ENCODE data around the gene SMYD3. TPM values are rescaled to one million over a fixed set of nuclear protein-coding genes. Genes with fewer than 3 reads are reported as not detected.

SMYD3 gene
- total RNA-seq, 2 experiments from 2014 or later, result 17.1 TPM

GRCh38 chr1:246141306-246141705 lies 365.8 kb downstream of the SMYD3 start:
- H3K4me1 Mint-ChIP-seq, result no peaks in the 10 kb centered on the region
- no peak overlapping the region for H3K27ac Mint-ChIP-seq
- H3K27me3 Mint-ChIP-seq, result no peaks in the 10 kb centered on the region
- no peak overlapping the region for H3K4me3 Mint-ChIP-seq
- ChIA-PET POLR2A (no interaction called here), CTCF (no interaction called here)
- H3K36me3 Mint-ChIP-seq (ENCODE audit: low read depth), result peaks cover 2% of the 10 kb centered on the region
- no peak for DNase-seq
- peaks cover 2% of the 10 kb centered on the region for H3K9me3 Mint-ChIP-seq

GRCh38 chr1:246139745-246140182 lies 367.3 kb downstream of the SMYD3 start:
- Mint-ChIP-seq H3K36me3 (ENCODE audit: low read depth) (no peaks in the 10 kb centered on the region), H3K9me3 (no peaks in the 10 kb centered on the region), H3K4me3 (no peak overlapping the region), H3K27me3 (no peaks in the 10 kb centered on the region), H3K4me1 (no peaks in the 10 kb centered on the region), H3K27ac (no peak overlapping the region)
- CTCF ChIA-PET, result interaction anchor here (1.0 kb wide), 1 partner anchor 11 kb away, joined by 3 read pairs; no protein-coding TSS in a partner anchor
- no peak for DNase-seq
- POLR2A ChIA-PET, result no interaction called here

- H3K36me3 Mint-ChIP-seq (ENCODE audit: low read depth), result no peaks in the 10 kb centered on the region
- no peak overlapping the region for H3K4me3 Mint-ChIP-seq
- no peaks in the 10 kb centered on the region for H3K4me1 Mint-ChIP-seq
- no peaks in the 10 kb centered on the region for H3K9me3 Mint-ChIP-seq
- no peak for DNase-seq
- ChIA-PET POLR2A (no interaction called here), CTCF (interaction anchor here (0.7 kb wide), 1 partner anchor 14 kb away, joined by 3 read pairs; no protein-coding TSS in a partner anchor)
- no peaks in the 10 kb centered on the region for H3K27me3 Mint-ChIP-seq
- H3K27ac Mint-ChIP-seq, result no peak overlapping the region
Measured at GRCh38 chr1:246138781-246139180, 368.3 kb downstream of the SMYD3 start.

GRCh38 chr1:246136477-246136876 lies 370.6 kb downstream of the SMYD3 start:
- no peaks in the 10 kb centered on the region for H3K4me1 Mint-ChIP-seq
- H3K27me3 Mint-ChIP-seq, result no peaks in the 10 kb centered on the region
- POLR2A ChIA-PET, result no interaction called here
- H3K9me3 Mint-ChIP-seq, result no peaks in the 10 kb centered on the region
- CTCF ChIA-PET, result no interaction called here
- DNase-seq, result no peak
- H3K36me3 Mint-ChIP-seq (ENCODE audit: low read depth), result no peaks in the 10 kb centered on the region
- H3K4me3 Mint-ChIP-seq, result no peak overlapping the region
- no peak overlapping the region for H3K27ac Mint-ChIP-seq

- H3K27me3 Mint-ChIP-seq, result no peaks in the 10 kb centered on the region
- H3K27ac Mint-ChIP-seq, result no peak overlapping the region
- ChIA-PET POLR2A (no interaction called here), CTCF (interaction anchor here (0.6 to 1.3 kb wide), 3 partner anchors 8 to 11 kb away, joined by 3 to 7 read pairs (median 4); no protein-coding TSS in a partner anchor)
- no peak overlapping the region for H3K4me3 Mint-ChIP-seq
- no peak for DNase-seq
- no peaks in the 10 kb centered on the region for H3K4me1 Mint-ChIP-seq
- H3K36me3 Mint-ChIP-seq (ENCODE audit: low read depth), result no peaks in the 10 kb centered on the region
- H3K9me3 Mint-ChIP-seq, result no peaks in the 10 kb centered on the region
Measured at GRCh38 chr1:246134789-246135188, 372.3 kb downstream of the SMYD3 start.

GRCh38 chr1:246131095-246131494 lies 376.0 kb downstream of the SMYD3 start:
- Mint-ChIP-seq H3K27me3 (no peaks in the 10 kb centered on the region), H3K27ac (no peak overlapping the region), H3K9me3 (no peaks in the 10 kb centered on the region), H3K36me3 (ENCODE audit: low read depth) (no peaks in the 10 kb centered on the region), H3K4me1 (no peaks in the 10 kb centered on the region), H3K4me3 (no peak overlapping the region)
- ChIA-PET CTCF (no interaction called here), POLR2A (no interaction called here)
- no peak for DNase-seq

GRCh38 chr1:246128494-246129069 lies 378.5 kb downstream of the SMYD3 start:
- no peak overlapping the region for H3K4me3 Mint-ChIP-seq
- H3K4me1 Mint-ChIP-seq, result no peaks in the 10 kb centered on the region
- CTCF ChIA-PET, result interaction anchor here (1.2 kb wide), 1 partner anchor 11 kb away, joined by 3 read pairs; no protein-coding TSS in a partner anchor
- POLR2A ChIA-PET, result no interaction called here
- H3K27me3 Mint-ChIP-seq, result no peaks in the 10 kb centered on the region
- no peak for DNase-seq
- H3K36me3 Mint-ChIP-seq (ENCODE audit: low read depth), result no peaks in the 10 kb centered on the region
- H3K9me3 Mint-ChIP-seq, result no peaks in the 10 kb centered on the region
- no peak overlapping the region for H3K27ac Mint-ChIP-seq

GRCh38 chr1:246126580-246126979 lies 380.5 kb downstream of the SMYD3 start:
- no peaks in the 10 kb centered on the region for H3K4me1 Mint-ChIP-seq
- H3K4me3 Mint-ChIP-seq, result no peak overlapping the region
- H3K27me3 Mint-ChIP-seq, result no peaks in the 10 kb centered on the region
- ChIA-PET POLR2A (interaction anchor here (0.7 kb wide), 1 partner anchor 969 kb away, joined by 3 read pairs; no protein-coding TSS in a partner anchor), CTCF (interaction anchor here (1.2 kb wide), 1 partner anchor 8 kb away, joined by 7 read pairs; no protein-coding TSS in a partner anchor)
- no peaks in the 10 kb centered on the region for H3K9me3 Mint-ChIP-seq
- H3K36me3 Mint-ChIP-seq (ENCODE audit: low read depth), result no peaks in the 10 kb centered on the region
- H3K27ac Mint-ChIP-seq, result no peak overlapping the region
- DNase-seq, result no peak

- CTCF ChIA-PET, result interaction anchor here (0.5 kb wide), 1 partner anchor 495 kb away, joined by 3 read pairs; no protein-coding TSS in a partner anchor
- Mint-ChIP-seq H3K27ac (no peak overlapping the region), H3K36me3 (ENCODE audit: low read depth) (no peaks in the 10 kb centered on the region), H3K4me3 (no peak overlapping the region), H3K4me1 (peaks cover 10% of the 10 kb centered on the region), H3K27me3 (no peaks in the 10 kb centered on the region), H3K9me3 (no peaks in the 10 kb centered on the region)
- POLR2A ChIA-PET, result no interaction called here
- no peak for DNase-seq
Measured at GRCh38 chr1:246122071-246122470, 385.0 kb downstream of the SMYD3 start.

- DNase-seq, result no peak
- no peak overlapping the region for H3K27ac Mint-ChIP-seq
- no peaks in the 10 kb centered on the region for H3K27me3 Mint-ChIP-seq
- CTCF ChIA-PET, result interaction anchor here (0.5 kb wide), 1 partner anchor 8 kb away, joined by 5 read pairs; no protein-coding TSS in a partner anchor
- POLR2A ChIA-PET, result no interaction called here
- H3K36me3 Mint-ChIP-seq (ENCODE audit: low read depth), result no peaks in the 10 kb centered on the region
- H3K9me3 Mint-ChIP-seq, result no peaks in the 10 kb centered on the region
- no peak overlapping the region for H3K4me3 Mint-ChIP-seq
- peaks cover 13% of the 10 kb centered on the region for H3K4me1 Mint-ChIP-seq
Measured at GRCh38 chr1:246121533-246121932, 385.5 kb downstream of the SMYD3 start.

- POLR2A ChIA-PET, result no interaction called here
- Mint-ChIP-seq H3K4me1 (peaks cover 31% of the 10 kb centered on the region), H3K4me3 (peak overlapping the region; percentile 60), H3K27me3 (no peaks in the 10 kb centered on the region), H3K27ac (peak overlapping the region; percentile 89), H3K36me3 (ENCODE audit: low read depth) (no peaks in the 10 kb centered on the region), H3K9me3 (no peaks in the 10 kb centered on the region)
- CTCF ChIA-PET, result no interaction called here
- DNase-seq, result peak; percentile 54
Measured at GRCh38 chr1:246117066-246117791, 389.9 kb downstream of the SMYD3 start.

GRCh38 chr1:246114369-246114768 lies 392.7 kb downstream of the SMYD3 start:
- CTCF ChIA-PET, result no interaction called here

GRCh38 chr1:246113555-246114095 lies 393.5 kb downstream of the SMYD3 start:
- CTCF ChIA-PET, result no interaction called here
- Mint-ChIP-seq H3K9me3 (no peaks in the 10 kb centered on the region), H3K27me3 (no peaks in the 10 kb centered on the region), H3K4me3 (no peak overlapping the region), H3K4me1 (peaks cover 31% of the 10 kb centered on the region), H3K36me3 (ENCODE audit: low read depth) (peaks cover 3% of the 10 kb centered on the region), H3K27ac (no peak overlapping the region)
- DNase-seq, result no peak
- POLR2A ChIA-PET, result no interaction called here

More at GRCh38 chr1:246114369-246114768, 392.7 kb downstream of the SMYD3 start:
- no peak overlapping the region for H3K27ac Mint-ChIP-seq
- no peaks in the 10 kb centered on the region for H3K27me3 Mint-ChIP-seq
- no peaks in the 10 kb centered on the region for H3K9me3 Mint-ChIP-seq
- H3K4me3 Mint-ChIP-seq, result no peak overlapping the region
- DNase-seq, result no peak
- POLR2A ChIA-PET, result no interaction called here
- H3K36me3 Mint-ChIP-seq (ENCODE audit: low read depth), result peaks cover 3% of the 10 kb centered on the region
- peaks cover 31% of the 10 kb centered on the region for H3K4me1 Mint-ChIP-seq

All from activated CD4-positive, alpha-beta T cell treated with anti-CD3 and anti-CD28 coated beads, Interleukin-2, amount 10 ng/mL, durations not matched to agents 7 days and 5 days (primary cell).